ENCODE data around the gene C4orf50.
"Not testable (repeated sequence)": the region's sequence is repeated elsewhere in the genome, so short reads cannot be mapped to it uniquely, and the experiment has no call there.

Gene C4orf50

DNA sequence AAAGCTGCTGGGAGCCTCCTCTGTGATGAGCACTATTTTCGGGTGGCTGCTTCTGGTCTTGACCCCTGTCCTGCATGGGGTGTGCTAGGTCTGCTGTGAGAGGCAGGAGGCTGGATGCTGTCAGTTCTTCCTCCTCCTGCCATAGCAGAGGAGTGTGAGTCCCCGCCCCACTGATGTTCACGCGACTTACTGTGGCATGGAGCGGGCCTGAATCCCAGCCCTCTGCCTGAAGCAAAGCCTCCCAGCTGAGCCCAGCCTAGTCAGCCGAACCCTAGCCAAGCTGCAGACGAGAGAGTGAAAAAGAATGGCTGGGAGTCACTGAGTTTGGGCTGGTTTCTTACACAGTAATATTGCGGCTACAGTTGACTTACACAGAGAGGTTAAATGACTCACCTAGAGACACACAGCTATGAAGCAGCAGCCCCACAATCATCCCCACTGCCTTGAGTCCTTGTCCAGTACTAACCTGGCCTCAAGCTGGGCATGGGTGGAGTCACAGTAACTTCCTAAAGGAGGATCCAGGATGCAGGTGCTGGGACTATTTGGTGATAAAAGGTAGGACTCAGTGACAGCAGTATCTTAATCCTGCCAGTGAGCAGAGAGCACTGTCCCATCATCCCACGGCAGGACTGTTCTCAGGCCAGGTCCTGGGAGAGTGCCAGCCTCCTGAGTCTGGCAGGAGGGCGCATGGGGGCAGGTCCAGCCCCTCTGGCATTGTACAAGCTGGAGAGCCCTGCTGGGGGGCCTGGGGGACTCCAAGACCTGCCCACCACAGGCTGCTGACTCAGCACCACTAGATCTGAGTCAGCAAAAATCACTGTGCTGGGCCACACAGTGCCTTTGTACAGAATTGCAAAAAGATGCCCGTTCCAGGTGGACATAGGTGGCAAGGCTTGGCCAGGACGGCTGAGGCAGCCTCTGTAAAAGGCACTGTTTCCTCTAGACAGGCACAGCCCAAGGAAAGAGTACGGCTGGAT lies 65.0 kb downstream of the C4orf50 start:
- no peak for DNase-seq (ENCODE audit: extremely low read depth in 1 of 2, low read depth in 1 of 2)

- DNase-seq (ENCODE audit: extremely low read depth in 1 of 2, low read depth in 1 of 2): no peak
Measured at GRCh38 chr4:5952286-5952974, 65.8 kb downstream of the C4orf50 start.

DNA sequence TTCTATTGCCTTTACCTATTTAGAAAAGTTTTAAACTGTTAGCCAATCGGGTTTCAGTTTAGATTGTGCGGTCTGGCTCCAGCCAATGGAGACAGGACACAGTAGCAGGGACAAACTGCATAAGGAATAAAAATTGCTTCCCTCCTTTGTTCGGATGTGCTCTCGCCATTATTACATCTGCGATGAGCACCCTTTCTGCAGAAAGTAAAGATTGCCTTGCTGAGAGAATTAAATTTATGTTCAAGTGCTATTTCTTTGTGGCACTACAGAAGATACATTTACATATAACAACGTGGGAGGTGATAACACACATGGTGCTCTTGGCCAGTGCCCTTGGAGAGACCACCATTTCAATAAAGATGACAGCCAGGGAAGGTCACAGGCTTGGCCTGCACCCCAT lies 71.6 kb downstream of the C4orf50 start:
- DNase-seq (ENCODE audit: extremely low read depth in 1 of 2, low read depth in 1 of 2): not testable (repeated sequence)

DNA sequence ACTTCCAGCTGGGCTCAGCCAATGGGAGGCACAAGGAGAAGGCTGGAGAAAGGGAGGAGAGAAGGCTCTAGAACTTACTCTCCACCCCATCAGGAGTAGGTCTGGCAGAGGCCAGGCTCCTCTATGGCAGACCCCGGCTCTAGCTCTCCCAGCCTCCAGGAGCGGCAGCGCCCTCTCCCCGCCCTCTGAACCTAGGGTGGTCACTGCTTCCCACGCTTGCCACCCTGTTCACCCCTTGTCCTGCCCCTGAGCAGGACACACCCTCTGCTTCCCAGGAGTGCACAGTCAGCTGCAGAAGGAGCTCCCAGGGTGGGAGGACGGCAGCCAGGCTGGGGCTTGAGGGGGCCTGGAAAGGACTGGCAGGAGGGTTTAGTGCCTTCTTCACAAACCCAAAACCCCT lies 72.3 kb downstream of the C4orf50 start:
- no peak for DNase-seq (ENCODE audit: extremely low read depth in 1 of 2, low read depth in 1 of 2)

DNA sequence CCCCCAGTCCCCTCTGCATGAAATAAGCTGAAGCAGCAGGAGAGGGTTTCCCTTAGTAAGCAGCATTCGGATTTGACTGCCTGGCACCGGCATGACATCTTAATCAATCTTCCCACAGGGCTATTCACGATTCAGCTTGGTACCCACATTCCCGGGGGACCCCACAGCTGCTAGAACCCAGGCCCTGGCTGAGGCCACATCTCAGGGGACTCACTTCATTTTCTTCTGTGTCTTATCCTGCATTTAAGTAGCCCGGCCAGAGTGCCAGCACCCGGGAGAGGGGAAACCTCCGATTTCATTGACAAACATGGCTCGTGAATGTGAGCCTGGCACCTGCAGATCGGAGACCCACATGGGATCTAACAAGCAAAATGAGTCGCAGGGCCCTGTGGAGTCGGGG lies 73.1 kb downstream of the C4orf50 start:
- no peak for DNase-seq (ENCODE audit: extremely low read depth in 1 of 2, low read depth in 1 of 2)

- no peak for DNase-seq (ENCODE audit: extremely low read depth in 1 of 2, low read depth in 1 of 2)
Measured at GRCh38 chr4:5943561-5943960, 74.7 kb downstream of the C4orf50 start.

GRCh38 chr4:5942947-5943346 lies 75.3 kb downstream of the C4orf50 start:
- DNase-seq (ENCODE audit: extremely low read depth in 1 of 2, low read depth in 1 of 2): no peak

- DNase-seq (ENCODE audit: extremely low read depth in 1 of 2, low read depth in 1 of 2): no peak
Measured at GRCh38 chr4:5941601-5942000, 76.6 kb downstream of the C4orf50 start.

DNA sequence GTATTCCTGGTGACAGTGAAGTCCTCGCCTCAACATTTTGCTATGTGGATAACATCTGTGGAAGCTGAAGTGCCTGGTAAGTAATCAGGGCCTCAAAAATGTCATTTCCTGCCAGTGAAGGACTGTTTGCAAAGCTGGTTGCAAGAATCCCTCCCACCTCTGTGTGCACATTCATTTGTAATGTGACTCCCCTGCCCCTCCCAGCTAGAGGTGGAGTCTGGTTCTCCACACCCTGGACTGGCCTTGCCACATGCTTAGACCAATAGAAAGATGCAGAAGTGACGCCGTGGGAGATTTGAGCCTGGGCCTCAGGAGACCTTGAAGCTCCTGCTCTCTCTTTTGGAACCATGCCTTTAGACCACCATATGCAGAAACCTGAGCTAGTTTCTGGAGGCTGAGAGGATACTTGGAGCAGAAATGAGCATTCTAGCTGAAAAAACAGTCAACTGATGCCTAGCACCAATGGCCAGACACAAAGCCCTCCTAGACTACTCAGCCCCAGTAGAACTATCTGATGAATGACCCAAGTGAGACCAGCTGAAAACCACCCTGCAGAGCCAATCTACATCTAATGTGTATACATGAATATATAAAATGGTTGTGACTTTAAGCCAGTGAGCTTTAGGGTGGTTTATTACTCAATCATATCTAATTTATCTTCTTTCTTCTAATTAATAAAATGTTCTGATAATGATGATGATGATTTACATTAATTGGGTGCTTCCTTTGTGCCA lies 77.6 kb downstream of the C4orf50 start:
- DNase-seq (ENCODE audit: extremely low read depth in 1 of 2, low read depth in 1 of 2): no peak

- no peak for DNase-seq (ENCODE audit: extremely low read depth in 1 of 2, low read depth in 1 of 2)
Measured at GRCh38 chr4:5933996-5934831, 84.0 kb downstream of the C4orf50 start.

DNA sequence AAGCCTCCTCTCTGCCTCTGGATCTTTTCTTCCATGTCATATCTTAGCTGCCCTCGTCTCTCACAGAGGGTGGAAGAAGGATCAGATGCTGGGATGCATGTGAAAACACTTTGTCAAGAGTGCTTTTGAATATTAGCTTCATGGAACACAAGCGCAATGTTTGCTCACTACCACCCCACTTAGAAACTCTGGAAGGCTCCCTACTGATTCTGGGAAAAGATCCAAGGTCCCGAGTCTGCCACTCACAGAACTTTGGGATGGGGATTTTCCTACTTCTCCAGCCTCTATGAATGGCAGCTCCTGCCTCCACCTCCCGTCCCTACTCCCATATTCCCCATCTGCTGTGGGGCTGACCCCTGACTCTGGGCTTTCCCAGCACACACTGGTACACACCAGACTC lies 85.1 kb downstream of the C4orf50 start:
- DNase-seq (ENCODE audit: extremely low read depth in 1 of 2, low read depth in 1 of 2): no peak

DNA sequence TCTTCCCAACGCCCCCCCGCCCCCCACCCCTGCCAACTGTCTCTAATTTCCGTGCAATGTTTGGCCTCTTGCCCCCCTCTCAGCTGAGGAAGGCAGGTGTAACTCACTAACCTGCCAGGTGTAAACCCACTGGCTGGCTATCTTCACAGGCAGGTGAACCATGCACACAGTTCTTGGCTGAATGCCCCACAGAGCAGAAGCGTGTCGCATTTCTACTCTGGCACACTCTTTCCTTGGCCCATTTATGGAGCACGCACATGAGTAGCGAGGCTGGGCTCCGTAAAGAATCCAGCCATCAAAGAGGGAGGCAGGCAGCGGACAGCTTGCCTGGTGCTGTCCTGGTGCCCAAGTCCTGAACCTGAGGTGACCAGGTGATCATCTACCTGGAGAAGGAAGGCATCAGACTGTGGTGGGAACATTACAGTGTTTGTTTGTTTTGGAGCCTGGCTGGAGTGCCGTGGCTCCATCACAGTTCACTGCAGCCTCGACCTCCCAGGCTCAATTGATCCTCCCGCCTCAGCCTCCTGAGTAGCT lies 86.1 kb downstream of the C4orf50 start:
- DNase-seq (ENCODE audit: extremely low read depth in 1 of 2, low read depth in 1 of 2): no peak

GRCh38 chr4:5931526-5931925 lies 86.7 kb downstream of the C4orf50 start:
- DNase-seq (ENCODE audit: extremely low read depth in 1 of 2, low read depth in 1 of 2): no peak

DNA sequence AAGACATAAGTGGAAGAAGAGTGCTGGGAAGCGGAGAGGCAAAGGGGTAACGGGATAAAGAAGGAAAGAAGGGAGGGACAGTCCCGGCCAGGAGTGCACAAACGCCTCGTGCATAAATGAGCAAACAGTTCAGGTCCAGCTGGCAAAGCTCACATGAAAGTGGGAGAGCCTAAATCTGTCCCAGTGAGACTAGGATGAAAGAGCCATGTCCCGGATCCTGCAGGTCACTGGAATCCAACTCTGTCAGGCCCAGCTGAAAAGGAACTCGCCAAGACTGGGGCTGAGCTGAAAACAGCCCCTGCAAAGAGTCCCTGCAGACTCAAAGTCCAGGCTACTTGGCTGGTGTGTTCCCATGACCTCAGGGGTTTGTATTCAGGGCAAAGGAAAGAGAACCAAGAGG lies 87.4 kb downstream of the C4orf50 start:
- no peak for DNase-seq (ENCODE audit: extremely low read depth in 1 of 2, low read depth in 1 of 2)

- no peak for DNase-seq (ENCODE audit: extremely low read depth in 1 of 2, low read depth in 1 of 2)
Measured at GRCh38 chr4:5930456-5930855, 87.8 kb downstream of the C4orf50 start.

- no peak for DNase-seq (ENCODE audit: extremely low read depth in 1 of 2, low read depth in 1 of 2)
Measured at GRCh38 chr4:5928844-5929420, 89.3 kb downstream of the C4orf50 start.

GRCh38 chr4:5928274-5928673 lies 90.0 kb downstream of the C4orf50 start:
- DNase-seq (ENCODE audit: extremely low read depth in 1 of 2, low read depth in 1 of 2): no peak

DNA sequence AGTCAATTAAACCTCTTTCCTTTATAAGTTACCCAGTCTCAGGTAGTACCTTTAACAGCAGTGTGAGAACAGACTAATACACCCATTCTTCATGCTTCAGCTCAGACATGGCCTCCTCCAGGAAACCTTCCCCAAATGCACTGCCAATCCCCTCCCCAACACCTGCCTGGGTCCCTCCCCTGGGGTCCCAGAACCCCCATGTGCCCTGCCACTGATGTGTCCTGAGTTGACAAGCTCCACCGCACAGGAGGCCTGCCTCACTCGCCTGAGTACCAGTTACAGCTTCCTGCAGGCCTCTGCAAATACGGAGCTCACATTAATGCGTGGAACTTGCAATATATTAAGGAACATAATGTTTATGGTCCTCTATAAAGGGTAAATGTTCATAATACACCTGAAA lies 90.5 kb downstream of the C4orf50 start:
- DNase-seq (ENCODE audit: extremely low read depth in 1 of 2, low read depth in 1 of 2): no peak

DNA sequence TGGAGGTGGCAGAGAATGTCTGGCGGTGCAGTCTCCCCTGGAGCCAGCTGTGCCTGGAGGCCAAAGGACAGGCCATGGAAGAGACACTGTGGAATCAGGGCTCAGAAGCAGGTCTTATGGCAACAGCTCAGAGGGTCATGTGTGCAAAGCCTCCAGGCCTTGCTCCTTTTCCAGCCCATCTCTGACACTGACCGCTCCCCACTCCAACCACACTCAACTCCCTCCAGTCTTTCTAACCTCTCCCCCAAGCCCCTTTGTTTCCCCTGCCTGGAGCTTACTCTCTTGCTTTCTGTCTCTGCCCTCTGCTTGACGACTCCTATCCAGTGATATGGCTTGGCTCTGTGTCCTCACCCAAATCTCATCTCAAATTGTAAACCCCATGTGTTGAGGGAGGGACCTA lies 91.1 kb downstream of the C4orf50 start:
- DNase-seq (ENCODE audit: extremely low read depth in 1 of 2, low read depth in 1 of 2): no peak

DNA sequence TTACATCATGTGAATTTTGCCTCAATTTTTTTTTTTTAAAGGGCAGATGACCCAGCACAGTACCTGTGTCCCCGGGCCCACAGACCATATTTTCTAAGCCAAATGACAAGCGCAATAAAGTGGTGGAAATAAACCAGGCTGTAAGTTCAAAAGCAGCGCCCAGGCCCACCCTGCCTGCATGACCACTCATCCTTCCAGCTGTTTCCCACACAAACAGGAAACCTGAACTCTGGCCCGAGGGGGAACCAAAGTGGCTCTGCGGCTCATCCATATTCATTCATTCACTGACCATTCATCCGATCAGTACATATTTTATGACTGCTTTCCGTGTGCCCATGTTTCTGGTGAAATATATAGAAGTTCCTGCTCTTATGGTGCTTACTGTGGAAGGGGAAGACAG lies 91.6 kb downstream of the C4orf50 start:
- DNase-seq (ENCODE audit: extremely low read depth in 1 of 2, low read depth in 1 of 2): no peak
